BJ (cell line): ENCODE measurements around the gene CYP2W1. TPM values are rescaled to one million over a fixed set of nuclear protein-coding genes. Genes with fewer than 3 reads are reported as not detected.

Experiments
- CTCF ChIA-PET: fragments of 350-600 bp; formaldehyde crosslinking; extraction: SDS; loops from one replicate; lab custom pipeline; 2021; ENCODE audit warnings: antibody characterized with exemption, inconsistent platforms; lab: Yijun Ruan, JAX
- POLR2A ChIA-PET: fragments of 300-600 bp; sonication (Branson Sonifier 250); formaldehyde crosslinking; extraction: SDS; loops from one replicate; lab custom pipeline; 2021; ENCODE audit warnings: antibody characterized with exemption; lab: Charles Lee
- DNase-seq: peaks from one replicate; pipeline ENCODE4 v3.0.0-alpha.2; 2011; ENCODE audit warnings: low read depth
- H3K27me3 ChIP-seq: 2 replicates; pipeline ENCODE4 v1.6.0; 2011; ENCODE audit warnings: low read length; ENCODE audit not compliant: control insufficient read depth, insufficient read depth
- H3K36me3 ChIP-seq: 2 replicates; pipeline ENCODE4 v1.5.1; 2011; ENCODE audit warnings: low read length; ENCODE audit not compliant: control insufficient read depth, insufficient read depth
- H3K4me3 ChIP-seq: 2 replicates; pipeline ENCODE4 v1.5.1; 2011; ENCODE audit warnings: low read depth, mild to moderate bottlenecking, control low read depth, low read length
- polyA plus RNA-seq: library from polyadenylated mRNA; depleted of rRNA; stranded (reverse); fragments of >200 nt; gene quantifications from 2 replicates; pipeline ENCODE4 v1.2.3, GENCODE V29; 2011
- TF ChIP-seq, protein P1 (sequence below): IDR thresholded peaks from 2 replicates; pipeline ENCODE4 v1.5.1; 2011; ENCODE audit warnings: low read depth, mild to moderate bottlenecking, control low read depth, inconsistent platforms, low read length, moderate library complexity; ENCODE audit not compliant: insufficient read depth

CYP2W1 gene
- polyA plus RNA-seq, 1 experiment: not detected

DNA sequence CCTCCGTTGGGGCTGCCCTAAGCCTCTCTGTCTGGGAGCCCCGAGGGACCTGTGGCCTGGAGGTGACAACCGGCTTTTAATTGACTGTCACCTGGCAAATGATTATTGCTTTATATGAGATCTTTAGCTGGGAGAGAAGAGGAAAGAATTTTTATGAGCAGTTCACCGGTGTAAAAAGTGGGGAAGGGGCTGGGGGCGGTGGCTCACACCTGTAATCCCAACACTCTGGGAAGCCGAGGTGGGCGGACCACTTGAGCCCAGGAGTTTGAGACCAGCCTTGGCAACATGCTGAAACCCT is 5.0 kb upstream of the CYP2W1 start:
- DNase-seq: no peak
- TF ChIP-seq, protein P1, sequence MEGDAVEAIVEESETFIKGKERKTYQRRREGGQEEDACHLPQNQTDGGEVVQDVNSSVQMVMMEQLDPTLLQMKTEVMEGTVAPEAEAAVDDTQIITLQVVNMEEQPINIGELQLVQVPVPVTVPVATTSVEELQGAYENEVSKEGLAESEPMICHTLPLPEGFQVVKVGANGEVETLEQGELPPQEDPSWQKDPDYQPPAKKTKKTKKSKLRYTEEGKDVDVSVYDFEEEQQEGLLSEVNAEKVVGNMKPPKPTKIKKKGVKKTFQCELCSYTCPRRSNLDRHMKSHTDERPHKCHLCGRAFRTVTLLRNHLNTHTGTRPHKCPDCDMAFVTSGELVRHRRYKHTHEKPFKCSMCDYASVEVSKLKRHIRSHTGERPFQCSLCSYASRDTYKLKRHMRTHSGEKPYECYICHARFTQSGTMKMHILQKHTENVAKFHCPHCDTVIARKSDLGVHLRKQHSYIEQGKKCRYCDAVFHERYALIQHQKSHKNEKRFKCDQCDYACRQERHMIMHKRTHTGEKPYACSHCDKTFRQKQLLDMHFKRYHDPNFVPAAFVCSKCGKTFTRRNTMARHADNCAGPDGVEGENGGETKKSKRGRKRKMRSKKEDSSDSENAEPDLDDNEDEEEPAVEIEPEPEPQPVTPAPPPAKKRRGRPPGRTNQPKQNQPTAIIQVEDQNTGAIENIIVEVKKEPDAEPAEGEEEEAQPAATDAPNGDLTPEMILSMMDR: no peak
- CTCF ChIA-PET: interaction anchor here (0.5 to 6.7 kb wide), 6 partner anchors 15 to 101 kb away, joined by 3 to 68 read pairs (median 3); no protein-coding TSS in a partner anchor
- H3K4me3 ChIP-seq: no peak overlapping the region
- 0 out of 2 replicates have a peak, but pooled peaks cover 2% of the 10 kb centered on the region for H3K27me3 ChIP-seq
- POLR2A ChIA-PET: no interaction called here
- H3K36me3 ChIP-seq: peaks cover 1% of the 10 kb centered on the region; the same call in 1 of the 2 replicates

GRCh38 chr7:978416-979091 is 4.4 kb upstream of the CYP2W1 start:
- DNase-seq: no peak
- Histone ChIP-seq H3K36me3 (no peaks in the 10 kb centered on the region), H3K27me3 (0 out of 2 replicates have a peak, but pooled peaks cover 2% of the 10 kb centered on the region), H3K4me3 (no peak overlapping the region)
- TF ChIP-seq, protein P1: no peak
- POLR2A ChIA-PET: no interaction called here
- CTCF ChIA-PET: interaction anchor here (0.5 to 6.7 kb wide), 6 partner anchors 14 to 101 kb away, joined by 3 to 68 read pairs (median 3); no protein-coding TSS in a partner anchor

DNA sequence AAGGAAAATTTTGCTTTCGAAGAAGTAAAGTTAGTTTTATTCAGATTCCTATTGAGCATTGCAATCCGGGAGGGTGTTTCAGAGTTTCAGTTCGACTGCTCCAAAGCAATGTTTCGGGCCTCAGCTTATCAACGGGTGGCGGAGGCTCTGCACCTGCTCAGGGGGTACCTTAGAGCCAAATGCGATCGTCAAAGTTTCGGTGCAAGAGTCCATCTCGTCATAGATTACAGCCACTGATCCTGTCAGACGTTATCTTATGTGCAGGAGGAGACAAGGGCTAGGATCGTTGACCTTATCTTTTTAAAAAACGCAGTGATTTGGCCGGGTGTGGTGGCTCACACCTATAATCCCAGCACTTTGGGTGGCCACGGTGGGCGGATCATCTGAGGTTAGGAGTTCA is 3.8 kb upstream of the CYP2W1 start:
- no peak for DNase-seq
- ChIA-PET POLR2A (no interaction called here), CTCF (interaction anchor here (2.1 to 6.7 kb wide), 2 partner anchors 14 to 87 kb away, joined by 7 to 68 read pairs; no protein-coding TSS in a partner anchor)
- no peak overlapping the region for H3K4me3 ChIP-seq
- 0 out of 2 replicates have a peak, but pooled peaks cover 2% of the 10 kb centered on the region for H3K27me3 ChIP-seq
- TF ChIP-seq, protein P1: no peak
- H3K36me3 ChIP-seq: no peaks in the 10 kb centered on the region

- ChIA-PET CTCF (interaction anchor here (3.5 kb wide), 1 partner anchor 12 kb away, joined by 30 read pairs; no protein-coding TSS in a partner anchor), POLR2A (no interaction called here)
- Histone ChIP-seq H3K27me3 (0 out of 2 replicates have a peak, but pooled peaks cover 2% of the 10 kb centered on the region), H3K4me3 (no peak overlapping the region), H3K36me3 (no peaks in the 10 kb centered on the region)
- DNase-seq: no peak
- TF ChIP-seq, protein P1: no peak
Observed at GRCh38 chr7:979886-980571, 3.0 kb upstream of the CYP2W1 start.
